Measurements from ENCODE around the gene CSMD2. TPM values are rescaled to one million over a fixed set of nuclear protein-coding genes. Genes with fewer than 3 reads are reported as not detected.

Gene CSMD2
- total RNA-seq, 2 experiments from 2014 or later = not detected

- ChIA-PET CTCF (no interaction called here), POLR2A (no interaction called here)
- Mint-ChIP-seq H3K27ac (no peak overlapping the region), H3K4me3 (no peak overlapping the region), H3K27me3 (peaks cover 58% of the 10 kb centered on the region), H3K36me3 (ENCODE audit: low read depth) (no peaks in the 10 kb centered on the region), H3K4me1 (ENCODE audit: low read depth) (no peaks in the 10 kb centered on the region), H3K9me3 (no peaks in the 10 kb centered on the region)
- H3K36me3 ChIP-seq (ENCODE audit: insufficient read depth, low read length) = no peaks in the 10 kb centered on the region
- H3K4me1 ChIP-seq (ENCODE audit: insufficient read depth, low read length) = no peaks in the 10 kb centered on the region
- intact Hi-C loops (cut with DNase I, micrococcal nuclease) = no loop called here
- DNase-seq (no peak), ATAC-seq (ENCODE audit: poor library complexity) (no peak)
- no peak overlapping the region for H3K4me3 ChIP-seq (ENCODE audit: low read length)
- H3K9me3 ChIP-seq (ENCODE audit: control insufficient read depth in 1 of 2, insufficient read depth in 1 of 2, low read length in 2 of 2) = peaks cover 0 to 4% of the 10 kb centered on the region in 2 experiments
- TF ChIP-seq CTCF (IDR thresholded peaks at IDR 0.05) = no peak
- no peak overlapping the region for H3K27ac ChIP-seq (ENCODE audit: low read depth in 1 of 2, low read length in 2 of 2)
- peaks cover 15 to 29% of the 10 kb centered on the region in 2 experiments for H3K27me3 ChIP-seq (ENCODE audit: control insufficient read depth in 1 of 2, insufficient read depth in 2 of 2, low read length in 2 of 2)
Observed at GRCh38 chr1:33686551-33686950, 478.5 kb downstream of the CSMD2 start.

- Mint-ChIP-seq H3K4me1 (ENCODE audit: low read depth) (no peaks in the 10 kb centered on the region), H3K9me3 (no peaks in the 10 kb centered on the region), H3K27ac (no peak overlapping the region), H3K27me3 (peaks cover 54% of the 10 kb centered on the region), H3K4me3 (no peak overlapping the region), H3K36me3 (ENCODE audit: low read depth) (no peaks in the 10 kb centered on the region)
- no peaks in the 10 kb centered on the region for H3K4me1 ChIP-seq (ENCODE audit: insufficient read depth, low read length)
- H3K4me3 ChIP-seq (ENCODE audit: low read length) = no peak overlapping the region
- ChIA-PET POLR2A (no interaction called here), CTCF (no interaction called here)
- TF ChIP-seq CTCF (IDR thresholded peaks at IDR 0.05) = no peak
- H3K36me3 ChIP-seq (ENCODE audit: insufficient read depth, low read length) = no peaks in the 10 kb centered on the region
- H3K27ac ChIP-seq (ENCODE audit: low read depth in 1 of 2, low read length in 2 of 2) = no peak overlapping the region
- ATAC-seq (ENCODE audit: poor library complexity) (no peak), DNase-seq (no peak)
- intact Hi-C loops (cut with DNase I, micrococcal nuclease) = no loop called here
- peaks cover 17 to 29% of the 10 kb centered on the region in 2 experiments for H3K27me3 ChIP-seq (ENCODE audit: control insufficient read depth in 1 of 2, insufficient read depth in 2 of 2, low read length in 2 of 2)
- H3K9me3 ChIP-seq (ENCODE audit: control insufficient read depth in 1 of 2, insufficient read depth in 1 of 2, low read length in 2 of 2) = peaks cover 0 to 4% of the 10 kb centered on the region in 2 experiments
Observed at GRCh38 chr1:33685256-33685655, 479.8 kb downstream of the CSMD2 start.

GRCh38 chr1:33684396-33685179 lies 480.4 kb downstream of the CSMD2 start:
- no peak overlapping the region for H3K4me3 Mint-ChIP-seq
- H3K4me1 Mint-ChIP-seq (ENCODE audit: low read depth) = no peaks in the 10 kb centered on the region
- CTCF ChIA-PET = no interaction called here
- peaks cover 17 to 29% of the 10 kb centered on the region in 2 experiments for H3K27me3 ChIP-seq (ENCODE audit: control insufficient read depth in 1 of 2, insufficient read depth in 2 of 2, low read length in 2 of 2)
- intact Hi-C loops (cut with DNase I, micrococcal nuclease) = no loop called here
- no peak overlapping the region for H3K27ac ChIP-seq (ENCODE audit: low read depth in 1 of 2, low read length in 2 of 2)
- no peaks in the 10 kb centered on the region for H3K36me3 ChIP-seq (ENCODE audit: insufficient read depth, low read length)
- no peaks in the 10 kb centered on the region for H3K36me3 Mint-ChIP-seq (ENCODE audit: low read depth)
- H3K27ac Mint-ChIP-seq = no peak overlapping the region
- H3K9me3 Mint-ChIP-seq = no peaks in the 10 kb centered on the region
- POLR2A ChIA-PET = no interaction called here
- H3K9me3 ChIP-seq (ENCODE audit: control insufficient read depth in 1 of 2, insufficient read depth in 1 of 2, low read length in 2 of 2) = no peaks in the 10 kb centered on the region
- no peaks in the 10 kb centered on the region for H3K4me1 ChIP-seq (ENCODE audit: insufficient read depth, low read length)
- ATAC-seq (ENCODE audit: poor library complexity) (no peak), DNase-seq (no peak)
- no peak for TF ChIP-seq CTCF (IDR thresholded peaks at IDR 0.05)
- H3K27me3 Mint-ChIP-seq = peaks cover 51% of the 10 kb centered on the region
- H3K4me3 ChIP-seq (ENCODE audit: low read length) = no peak overlapping the region

All from CD4-positive, alpha-beta T cell (primary cell).